SH-SY5Y (cell line): ENCODE results near the gene RASAL2.

ENCODE experiments used
- GATA2 ChIP-seq: IDR thresholded peaks from 2 replicates; pipeline ENCODE4 v1.6.1; 2011; ENCODE audit warnings: mild to moderate bottlenecking, low read depth, low read length
- GATA3 ChIP-seq: IDR thresholded peaks from 2 replicates; pipeline ENCODE4 v1.6.1; 2011; ENCODE audit warnings: low read depth, mild to moderate bottlenecking, low read length, moderate library complexity

DNA sequence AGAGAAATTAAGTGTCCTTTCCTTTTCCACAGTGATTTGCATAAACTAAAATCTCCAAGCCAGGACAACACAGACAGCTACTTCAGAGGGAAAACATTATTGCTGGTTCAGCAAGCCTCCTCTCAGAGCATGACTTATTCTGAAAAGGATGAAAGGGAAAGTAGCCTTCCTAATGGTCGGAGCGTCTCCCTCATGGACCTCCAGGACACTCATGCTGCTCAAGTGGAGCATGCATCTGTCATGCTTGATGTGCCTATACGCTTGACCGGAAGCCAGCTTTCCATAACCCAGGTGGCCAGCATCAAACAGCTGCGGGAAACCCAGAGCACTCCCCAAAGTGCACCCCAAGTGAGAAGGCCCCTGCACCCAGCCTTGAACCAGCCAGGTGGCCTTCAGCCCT, 363.7 kb downstream of the RASAL2 start:
- no peak for TF ChIP-seq GATA2
- TF ChIP-seq GATA3 = no peak
